HG03442 (cell line): ENCODE results near the gene ZC3H4.
"Not testable (repeated sequence)": the region's sequence is repeated elsewhere in the genome, so short reads cannot be mapped to it uniquely, and the experiment has no call there.

Experiments used
- ATAC-seq: cut with Tn5 transposase; IDR thresholded peaks from one replicate; pipeline ENCODE4 v1.9.1; 2021; ENCODE audit warnings: mild to moderate bottlenecking, moderate library complexity; ENCODE audit not compliant: unreplicated experiment

ZC3H4 gene

DNA sequence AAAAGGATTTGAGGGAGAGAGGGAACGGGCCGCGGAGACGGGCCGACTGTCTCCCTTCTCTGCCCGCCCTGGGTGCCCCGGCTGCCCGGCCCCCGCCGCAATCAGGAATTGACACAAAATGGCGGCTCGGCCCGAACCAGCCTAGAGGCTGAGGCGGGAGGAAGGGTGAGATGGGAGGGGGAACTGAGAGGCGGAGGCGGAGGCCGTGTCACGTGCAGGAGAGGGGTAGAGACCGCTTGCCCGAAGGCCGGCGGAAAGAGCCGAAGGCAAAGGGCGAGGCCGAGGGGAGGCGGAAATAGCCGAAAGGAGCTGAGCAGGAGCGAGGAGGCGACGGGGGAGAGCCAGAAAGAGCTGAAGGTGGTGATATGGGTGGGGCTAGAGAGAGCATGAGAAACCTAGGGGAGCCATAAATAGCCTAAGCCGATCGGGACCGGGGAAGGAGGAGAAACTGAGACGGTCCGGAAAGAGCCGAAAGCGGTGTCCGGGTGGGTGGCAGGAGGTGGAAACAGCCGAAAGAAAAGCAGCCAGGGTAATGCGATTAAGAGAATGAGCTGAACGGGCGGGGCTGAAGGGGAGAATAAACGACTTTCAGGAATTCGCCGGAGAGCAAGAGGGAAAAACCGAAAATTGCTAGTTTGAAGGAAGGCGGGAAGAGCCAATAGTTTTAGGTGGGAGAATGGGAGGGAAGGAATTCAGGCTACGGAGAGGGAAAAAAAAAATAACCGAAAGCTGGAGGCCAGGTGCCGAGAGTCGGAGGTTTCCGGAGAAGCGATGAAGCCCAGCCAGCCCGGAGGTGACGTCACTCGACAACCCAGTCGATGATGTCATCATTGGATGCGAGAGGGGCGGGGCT lies at the start of gene ZC3H4:
Gene ZC3H4 (minus strand): TSS at position 780 of the 853 bp plus-strand sequence. CDS start 1,192 bp downstream, outside the sequence.
- peak; percentile 77 for ATAC-seq

DNA sequence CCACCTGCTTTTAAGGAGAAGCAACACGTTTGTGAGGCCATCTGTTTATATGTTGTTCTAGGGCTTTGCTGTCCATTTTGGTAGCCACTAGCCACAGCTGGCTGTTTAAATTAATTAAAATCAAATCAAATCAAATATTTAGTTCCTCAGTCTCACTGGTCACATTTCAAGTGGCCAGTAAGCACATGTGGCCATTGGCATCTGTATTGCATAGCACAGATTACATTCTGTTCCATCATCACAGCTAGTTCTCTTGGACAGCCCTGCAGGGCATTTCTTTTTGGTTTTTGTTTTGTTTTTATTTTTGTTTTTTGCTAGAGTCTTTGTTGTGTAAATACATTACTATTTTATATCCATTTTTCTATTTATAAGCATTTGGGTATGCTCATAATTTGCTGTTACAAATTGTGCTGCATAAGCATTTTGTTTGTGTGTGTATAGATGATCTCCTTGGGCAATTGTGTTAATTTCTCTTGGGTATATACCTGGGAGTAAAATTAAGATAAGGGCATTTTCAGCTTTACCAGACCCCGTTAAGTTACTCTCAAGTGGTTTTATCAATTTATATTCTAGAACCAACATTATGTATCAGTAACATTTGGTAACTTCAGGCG lies 48.4 kb upstream of the ZC3H4 start:
- ATAC-seq, result no peak

DNA sequence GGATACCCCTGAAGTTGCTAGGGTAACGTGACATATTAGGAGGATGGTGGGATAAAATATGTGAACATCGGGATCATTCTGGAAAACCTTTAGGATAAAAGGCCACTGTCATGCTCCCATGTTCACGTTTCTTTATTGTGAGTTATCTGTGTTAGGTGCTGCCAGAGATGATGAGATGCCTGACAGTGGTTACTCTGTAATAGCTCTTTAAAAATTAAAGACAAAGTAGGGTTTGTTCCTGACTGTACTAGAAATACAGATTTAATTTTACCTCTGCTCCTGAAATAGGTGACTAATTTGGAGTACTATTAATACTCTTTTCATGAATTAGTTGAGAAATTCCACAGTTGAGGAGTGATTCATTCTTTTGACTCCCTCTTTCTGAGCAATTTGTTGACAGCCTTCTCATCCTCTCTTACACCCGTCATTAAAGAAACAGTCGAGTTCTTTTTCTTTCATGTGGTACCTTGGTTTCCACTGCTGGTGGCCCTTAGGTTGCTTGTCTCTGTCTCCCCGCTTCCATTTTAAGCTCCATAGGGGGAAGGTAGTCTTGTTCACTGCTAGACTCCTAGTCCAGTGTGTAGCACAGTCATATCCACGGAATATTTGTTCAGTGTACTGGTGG lies 45.4 kb upstream of the ZC3H4 start:
- ATAC-seq, result no peak

DNA sequence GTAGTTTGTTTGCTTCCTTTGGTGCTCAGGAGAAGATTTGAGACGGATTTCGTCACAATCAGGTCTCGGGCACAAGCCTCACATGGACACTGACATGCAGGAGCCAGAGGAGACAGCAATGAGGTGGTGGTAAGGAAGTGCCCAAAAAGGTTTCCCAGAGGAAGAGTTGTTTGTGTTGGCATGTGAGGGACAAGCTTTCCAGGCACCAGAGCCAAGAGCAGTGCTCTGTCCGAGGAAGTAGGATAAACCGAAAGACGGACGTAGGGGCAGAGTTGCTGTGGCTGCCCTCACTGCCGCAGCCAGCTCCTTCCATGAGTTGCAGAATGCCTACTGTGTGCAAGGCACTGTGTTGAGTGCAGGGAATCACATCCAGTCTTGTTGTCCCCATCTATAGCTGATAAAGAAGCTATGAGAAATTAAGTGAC lies 44.8 kb upstream of the ZC3H4 start:
- ATAC-seq, result no peak

DNA sequence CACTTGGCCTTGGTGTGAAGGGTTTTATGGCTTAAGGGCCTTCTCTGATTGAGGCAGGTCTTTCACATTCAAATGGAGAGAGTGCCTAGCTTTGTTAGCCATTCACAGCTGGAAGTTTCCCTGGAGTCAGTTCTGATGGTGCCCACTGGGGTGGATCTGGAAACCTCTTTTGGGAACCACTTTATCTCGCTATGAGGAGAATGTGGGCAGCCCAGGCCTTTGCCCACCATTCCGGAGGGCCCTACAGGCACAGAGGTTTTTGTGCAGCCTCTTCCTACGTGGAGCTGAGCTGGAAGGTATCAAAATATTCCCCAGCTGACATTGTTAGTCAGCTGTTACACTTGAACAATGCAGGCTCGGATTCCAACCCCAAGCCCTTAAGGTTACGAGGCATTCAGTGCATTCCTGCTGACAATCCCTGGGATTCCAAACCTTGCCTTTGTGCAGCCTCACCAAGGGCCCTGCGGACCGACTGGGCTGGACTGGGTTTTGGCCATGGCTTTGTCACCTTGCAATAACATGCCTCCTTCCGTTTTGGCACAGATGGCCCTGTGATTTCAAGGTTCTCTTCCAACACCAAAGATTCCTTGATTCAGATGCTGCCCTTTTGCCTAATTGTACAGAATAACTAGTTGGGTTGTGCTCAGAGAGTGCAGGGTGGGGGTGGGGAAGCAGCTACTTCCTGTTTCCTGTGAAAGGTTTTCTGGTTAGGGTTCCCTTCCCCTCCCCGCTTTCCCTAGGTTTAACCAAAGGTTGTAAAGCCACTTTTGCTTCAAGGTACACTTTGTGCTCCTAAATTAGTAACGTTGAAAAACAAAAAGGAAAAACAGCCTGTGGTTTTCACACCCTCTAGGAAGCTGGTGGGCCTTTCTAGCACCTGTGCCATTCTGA lies 44.1 kb upstream of the ZC3H4 start:
- ATAC-seq, result no peak

DNA sequence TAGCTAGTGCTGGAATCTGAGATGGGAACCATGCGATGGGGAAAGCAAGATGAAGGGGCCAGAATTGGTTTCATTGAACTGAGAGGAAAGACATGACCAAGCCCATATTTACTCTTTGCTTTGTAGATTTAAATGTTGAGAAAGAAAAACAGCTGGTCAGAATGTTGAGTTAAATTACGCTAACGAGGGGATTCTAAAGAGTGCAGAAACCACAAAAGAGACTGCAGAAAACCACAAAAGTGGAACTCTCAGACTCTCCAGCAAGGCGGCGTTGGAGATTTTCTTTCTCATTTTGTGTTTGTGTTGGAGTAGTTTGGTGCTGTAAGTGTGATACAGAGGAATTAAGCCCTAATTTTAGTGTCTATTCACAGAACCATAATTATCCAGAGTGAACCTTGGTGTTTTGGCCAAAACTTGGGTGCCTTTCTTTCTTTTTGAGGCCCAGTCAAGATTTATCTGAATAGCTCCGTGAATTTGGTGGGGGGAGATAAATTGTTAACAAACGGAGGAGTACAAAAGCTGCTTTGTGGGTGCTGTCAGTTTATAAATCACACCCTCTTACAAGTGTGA lies 43.4 kb upstream of the ZC3H4 start:
- ATAC-seq, result no peak

DNA sequence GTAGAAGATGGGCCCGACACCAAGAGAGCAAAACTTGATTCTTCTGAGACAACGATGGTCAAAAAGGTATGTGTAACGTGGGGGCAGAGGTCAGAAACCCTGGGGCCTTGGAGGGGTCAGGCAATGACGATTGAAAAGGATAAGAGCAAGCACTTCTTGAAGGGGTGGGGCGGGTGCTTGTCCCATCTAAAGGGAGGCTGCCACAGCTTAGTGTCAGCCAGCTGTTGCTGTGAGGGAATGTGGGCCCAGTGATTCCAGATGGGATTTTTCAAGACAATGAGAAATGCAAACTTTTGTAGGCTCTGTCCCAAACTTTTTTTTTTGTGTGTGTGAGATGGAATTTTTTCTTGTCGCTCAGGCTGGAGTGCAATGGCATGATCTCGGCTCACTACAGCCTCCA lies 41.6 kb upstream of the ZC3H4 start:
- ATAC-seq, result no peak

DNA sequence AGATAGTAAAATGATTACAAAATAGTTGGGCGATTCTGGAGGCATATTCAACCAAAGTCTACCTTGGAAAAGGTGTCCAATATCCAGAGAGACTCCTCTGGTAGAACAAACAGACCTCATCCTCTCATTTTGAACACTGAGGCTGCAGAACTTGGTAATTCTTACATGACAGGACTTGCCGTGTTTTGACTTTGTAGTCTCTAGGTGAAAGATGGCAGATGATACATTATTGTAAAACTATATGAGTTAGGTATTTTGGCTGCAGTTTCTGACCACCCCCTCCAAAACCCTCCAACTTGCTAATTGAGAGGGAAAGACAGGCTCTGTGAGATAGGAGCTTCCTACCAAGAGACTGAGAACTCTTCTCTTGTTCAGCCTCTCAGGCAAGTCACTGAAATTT lies 39.7 kb upstream of the ZC3H4 start:
- no peak for ATAC-seq

DNA sequence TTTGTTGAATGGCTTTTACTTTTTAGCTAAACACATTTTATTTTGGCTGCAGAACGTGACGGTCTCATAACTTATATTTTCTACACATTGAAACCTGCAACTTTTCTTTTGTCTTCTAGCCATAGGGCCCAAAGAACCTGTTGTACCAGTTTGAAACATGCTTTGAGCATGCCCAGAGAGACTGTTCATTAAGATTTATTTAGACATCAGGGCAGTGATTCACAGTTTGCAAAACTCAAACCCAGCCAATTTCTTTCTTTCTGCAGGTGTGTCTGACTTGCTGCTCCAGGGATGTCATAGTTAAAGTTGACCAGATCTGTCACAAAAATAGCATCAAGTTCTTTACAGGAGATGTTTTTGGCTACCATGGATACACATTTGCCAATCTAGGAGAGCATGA lies 39.1 kb upstream of the ZC3H4 start:
- no peak for ATAC-seq

DNA sequence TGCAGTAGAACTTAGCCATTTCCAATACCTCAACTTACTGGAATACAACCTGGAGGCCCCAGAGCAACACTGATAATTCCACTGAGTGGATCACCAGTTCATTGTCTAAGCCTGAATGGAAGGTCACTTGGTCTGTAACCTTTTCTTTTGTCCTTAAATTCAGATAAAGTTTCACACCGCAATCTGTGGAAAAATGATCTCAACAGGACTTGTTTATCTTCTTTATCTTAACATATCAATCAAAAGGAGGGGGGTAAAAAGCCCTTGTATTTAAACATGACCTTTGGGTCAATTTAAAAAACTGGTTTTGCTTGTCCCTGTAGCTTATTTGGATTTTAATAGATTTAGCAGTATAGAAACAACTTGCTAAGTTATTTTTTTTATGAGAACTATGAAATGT lies 38.6 kb upstream of the ZC3H4 start:
- ATAC-seq, result no peak

DNA sequence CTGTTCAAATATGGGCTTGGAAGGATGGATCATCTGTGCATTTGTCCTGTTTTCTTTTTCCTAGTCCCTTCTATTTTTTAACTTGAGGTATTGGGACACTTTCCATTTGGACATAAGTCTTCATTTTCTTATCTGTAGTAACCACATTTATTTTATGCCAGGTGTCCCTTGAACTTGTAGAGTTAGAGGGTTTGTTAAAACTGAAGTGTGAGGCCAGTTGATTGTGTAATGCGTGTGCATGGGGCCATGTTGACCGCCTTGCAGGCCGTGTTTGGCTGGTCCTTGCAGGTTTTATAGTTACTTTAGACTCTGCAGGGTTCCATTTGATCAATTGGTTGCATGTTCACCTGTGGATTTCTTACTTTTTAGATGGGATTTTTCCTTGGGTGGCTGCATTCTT lies 38.1 kb upstream of the ZC3H4 start:
- no peak for ATAC-seq

DNA sequence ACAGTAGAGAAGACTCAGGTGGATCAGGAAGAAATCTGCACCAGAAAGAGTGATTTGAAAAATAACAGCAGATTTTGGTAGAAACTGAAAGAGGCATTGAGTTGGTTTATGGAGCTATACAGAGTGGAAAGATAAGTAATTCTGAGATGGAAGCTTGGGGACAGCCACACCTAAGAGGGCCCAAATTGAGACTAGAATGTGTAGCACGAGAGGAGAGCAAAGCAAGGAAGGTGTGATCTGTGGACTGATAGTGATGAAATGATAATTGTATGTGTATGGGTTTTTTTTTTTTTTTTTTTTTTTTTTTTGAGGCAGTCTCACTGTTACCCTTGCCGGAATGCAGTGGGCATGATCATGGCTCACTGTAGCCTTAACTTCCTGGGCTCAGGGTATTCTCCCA lies 33.3 kb upstream of the ZC3H4 start:
- ATAC-seq, result no peak

DNA sequence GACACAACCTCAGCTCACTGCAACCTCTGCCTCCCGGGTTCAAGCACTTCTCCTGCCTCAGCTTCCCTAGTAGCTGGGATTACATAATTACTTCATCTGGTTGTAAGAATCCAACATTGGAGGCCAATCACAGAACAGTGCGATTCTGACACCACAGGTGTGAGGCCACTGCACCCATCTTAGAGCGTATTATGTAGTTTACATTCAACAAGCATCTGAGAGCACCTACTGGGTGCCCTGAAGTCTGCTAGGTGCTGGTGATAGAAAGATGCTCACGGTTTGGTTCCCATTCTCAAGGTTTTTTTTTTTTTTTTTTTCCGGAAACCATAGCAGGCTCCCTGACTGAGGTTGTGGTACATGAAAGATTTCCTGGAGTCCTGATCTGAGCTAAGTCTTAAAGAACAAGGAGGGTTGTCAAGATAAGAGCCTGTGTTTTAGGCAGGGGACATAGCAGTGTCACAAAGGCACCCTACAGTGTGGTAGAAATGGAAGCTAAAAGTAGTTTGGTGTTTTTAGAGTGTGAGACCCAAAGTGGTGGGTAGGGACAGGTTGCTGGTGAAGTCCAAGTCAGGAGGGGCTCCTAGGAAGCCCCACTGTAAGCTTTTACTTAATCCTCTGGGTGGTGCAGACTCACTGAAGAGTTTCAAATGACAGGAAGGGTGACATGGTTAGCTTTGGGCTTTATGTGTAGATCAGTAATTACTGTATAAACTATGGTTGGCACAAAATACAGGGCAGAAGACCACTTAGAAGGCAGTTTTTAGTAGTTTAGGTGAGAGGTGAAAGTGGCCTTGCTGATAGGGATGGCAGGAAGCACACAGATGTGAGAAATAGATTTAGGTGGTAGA lies 32.3 kb upstream of the ZC3H4 start:
- ATAC-seq, result no peak

DNA sequence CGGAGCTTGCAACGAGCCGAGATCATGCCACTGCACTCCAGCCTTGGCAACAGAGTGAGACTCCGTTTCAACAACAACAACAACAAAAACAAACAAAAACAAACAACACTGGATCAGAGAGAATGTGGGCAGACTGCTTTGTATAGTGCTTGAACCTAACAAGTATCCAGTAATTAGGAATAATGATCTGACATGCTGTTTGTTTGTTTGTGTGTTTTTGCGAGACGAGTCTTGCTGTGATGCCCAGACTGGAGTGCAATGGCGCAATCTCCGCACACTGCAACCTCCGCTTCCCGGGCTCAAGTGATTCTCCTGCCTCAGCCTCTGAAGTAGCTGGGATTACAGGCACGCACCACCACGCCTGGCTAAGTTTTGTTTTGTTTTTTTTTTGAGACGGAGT lies 31.1 kb upstream of the ZC3H4 start:
- ATAC-seq, result no peak

DNA sequence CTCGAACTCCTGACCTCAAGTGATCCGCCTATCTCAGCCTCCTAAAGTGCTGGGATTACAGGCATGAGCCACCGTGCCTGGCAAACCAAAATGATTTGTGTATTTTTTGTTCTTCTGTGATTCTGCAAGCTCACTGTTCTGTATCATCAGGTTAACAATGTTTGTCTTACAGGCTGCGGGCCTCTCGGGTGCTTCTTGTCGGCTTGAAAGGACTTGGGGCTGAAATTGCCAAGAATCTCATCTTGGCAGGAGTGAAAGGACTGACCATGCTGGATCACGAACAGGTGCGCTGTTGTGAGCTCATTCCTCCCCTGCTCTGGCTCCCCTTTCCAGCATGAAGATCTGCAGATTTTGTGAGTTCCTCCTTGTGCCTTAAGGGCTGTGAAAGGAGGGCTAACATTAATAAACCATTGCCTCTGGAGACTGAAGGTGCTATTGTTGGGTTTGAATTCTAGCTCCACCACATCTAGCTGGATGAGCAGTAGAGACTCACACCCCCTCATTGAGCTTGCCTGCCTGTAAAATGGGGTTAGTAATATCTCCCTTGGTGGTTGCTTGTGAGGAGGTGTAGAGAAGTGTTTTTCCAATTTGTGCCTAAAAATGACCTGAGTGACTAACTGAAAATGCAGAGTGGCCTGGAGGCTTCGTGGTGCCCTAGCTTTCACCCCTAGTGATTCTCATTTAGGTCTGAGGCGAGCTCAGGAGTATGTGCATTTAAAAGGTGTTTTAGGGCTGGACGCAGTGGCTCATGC lies 29.9 kb upstream of the ZC3H4 start:
- no peak for ATAC-seq

DNA sequence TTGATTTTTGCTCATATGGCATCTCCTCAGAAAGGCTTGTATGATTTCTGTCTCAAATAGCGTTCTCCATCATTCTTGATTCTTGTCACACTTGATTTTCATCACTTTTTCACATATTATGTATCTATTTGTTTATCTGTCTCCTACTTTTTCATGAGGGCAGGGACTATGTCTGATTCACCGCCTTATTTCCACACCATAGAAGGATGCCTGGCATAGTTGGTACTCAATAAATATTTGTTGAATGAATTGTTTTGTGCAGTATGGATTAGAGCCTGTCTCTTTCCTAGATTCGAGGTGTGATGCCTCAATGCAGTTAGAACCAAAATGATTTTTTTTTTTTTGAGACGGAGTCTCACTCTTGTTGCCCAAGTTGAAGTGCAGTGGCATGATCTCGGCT lies 29.2 kb upstream of the ZC3H4 start:
- no peak for ATAC-seq

DNA sequence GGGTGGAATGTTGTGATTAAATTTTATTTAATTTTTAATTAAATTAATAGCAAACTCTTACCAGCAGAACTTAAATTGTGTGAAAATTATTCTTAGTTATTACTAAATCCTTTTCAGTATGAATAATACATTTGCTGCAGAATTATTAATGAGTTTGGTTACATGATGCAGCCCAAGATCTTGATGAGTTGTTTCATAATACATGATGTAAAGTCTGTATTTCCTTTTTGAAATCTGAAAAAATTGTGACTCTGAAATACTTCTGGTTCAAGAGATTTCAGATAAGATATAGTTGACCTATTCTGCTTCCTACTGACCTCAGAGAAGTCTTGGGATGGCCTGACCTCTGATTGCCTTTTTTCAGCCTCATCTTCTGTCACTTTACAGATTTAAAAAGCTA lies 28.1 kb upstream of the ZC3H4 start:
- no peak for ATAC-seq

DNA sequence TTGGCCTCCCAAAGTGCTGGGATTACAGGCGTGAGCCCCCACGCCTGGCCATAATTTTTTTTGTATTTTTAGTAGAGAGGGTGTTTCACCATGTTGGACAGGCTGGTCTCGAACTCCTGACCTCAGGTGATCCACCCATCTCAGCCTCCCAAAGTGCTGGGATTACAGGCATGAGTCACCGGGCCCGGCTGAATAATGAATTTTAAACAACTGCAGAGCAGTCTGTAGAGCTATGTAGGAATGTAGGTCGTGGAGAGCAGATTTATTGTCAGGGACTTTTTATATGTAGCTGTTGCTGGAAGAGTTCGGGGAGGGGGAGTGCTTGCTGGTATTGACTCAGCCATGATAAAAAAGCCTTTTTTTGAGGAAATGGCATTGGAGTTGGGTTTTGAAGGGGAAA lies 27.7 kb upstream of the ZC3H4 start:
- ATAC-seq, result not testable (repeated sequence)

DNA sequence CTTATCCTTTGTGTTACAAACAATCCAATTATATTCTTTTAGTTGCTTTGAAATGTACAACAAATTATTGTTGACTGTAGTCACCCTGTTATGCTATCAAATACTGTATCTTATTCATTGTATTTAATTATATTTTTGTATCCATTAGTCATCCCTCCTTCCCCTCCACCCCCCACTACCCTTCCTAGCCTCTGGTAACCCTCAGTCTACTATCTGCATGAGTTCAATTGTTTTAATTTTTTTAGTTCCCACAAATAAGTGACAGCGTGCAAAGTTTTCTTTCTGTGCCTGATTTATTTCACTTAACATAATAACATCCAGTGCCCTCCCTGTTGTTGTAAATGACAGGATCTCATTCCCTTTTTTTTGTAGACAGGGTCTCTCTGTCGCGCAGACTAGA lies 21.6 kb upstream of the ZC3H4 start:
- no peak for ATAC-seq
